Spleen (tissue), 11 donors: Measurements from ENCODE around the gene FKBP15. TPM values are rescaled to one million over a fixed set of nuclear protein-coding genes. Genes with fewer than 3 reads are reported as not detected.
A peak's percentile ranks its signal among the peaks of the same experiment; 100 is the strongest.

Source experiments
- DNase-seq: peaks from one replicate; pipeline ENCODE4 v3.0.0-alpha.2; 2020
- H3K27ac ChIP-seq, 8 donors: fragments of 200-600 bp; sonication (generic) in 7 of 8; 1 replicate in 4 of 8; 2 replicates in 4 of 8; pipeline versions ENCODE4 v1.5.0 to v1.8.0; 2016 to 2021; ENCODE audit warnings: inconsistent platforms in 4 of 8, mild to moderate bottlenecking in 4 of 8, moderate library complexity in 1 of 8
- H3K27me3 ChIP-seq, 7 donors: fragments of 200-600 bp; sonication (generic) in 6 of 7; replicated peaks in 1 of 7; 1 replicate in 4 of 7; 2 replicates in 3 of 7; pipeline versions ENCODE4 v1.5.0 to v1.8.0; 2016 to 2021; ENCODE audit warnings: inconsistent platforms in 3 of 7, mild to moderate bottlenecking in 1 of 7
- H3K36me3 ChIP-seq, 6 donors: fragments of 200-600 bp; sonication (generic) in 5 of 6; 1 replicate in 4 of 6; 2 replicates in 2 of 6; pipeline versions ENCODE4 v1.5.0 to v1.8.0; 2016 to 2021; ENCODE audit warnings: inconsistent platforms in 2 of 6
- H3K4me1 ChIP-seq, 6 donors: fragments of 200-600 bp; sonication (generic) in 5 of 6; 1 replicate in 3 of 6; 2 replicates in 3 of 6; pipeline versions ENCODE4 v1.5.0 to v1.8.0; 2016 to 2021; ENCODE audit warnings: inconsistent platforms in 3 of 6
- H3K4me3 ChIP-seq, 8 donors: fragments of 200-600 bp; sonication (generic) in 7 of 8; 1 replicate in 4 of 8; 2 replicates in 4 of 8; pipeline versions ENCODE4 v1.5.0 to v1.8.0; 2016 to 2021; ENCODE audit warnings: inconsistent platforms in 4 of 8, mild to moderate bottlenecking in 4 of 8, moderate library complexity in 2 of 8
- H3K9me3 ChIP-seq, 8 donors: fragments of 200-600 bp; sonication (generic) in 7 of 8; 1 replicate in 4 of 8; 2 replicates in 4 of 8; pipeline versions ENCODE4 v1.5.0 to v1.8.0; 2016 to 2021; ENCODE audit warnings: inconsistent platforms in 4 of 8
- POLR2A ChIP-seq, 3 donors: fragments of 450-650 bp; IDR thresholded peaks; one replicate each; pipeline ENCODE4 v1.5.1; 2017; ENCODE audit warnings: antibody characterized with exemption in 3 of 3, mild to moderate bottlenecking in 1 of 3
- POLR2AphosphoS5 ChIP-seq, 3 donors: sonication (generic); formaldehyde crosslinking; IDR thresholded peaks; one replicate each; pipeline ENCODE4 v1.5.1; 2017; ENCODE audit warnings: antibody characterized with exemption in 3 of 3
- WGBS, 5 donors: extraction: QIAGEN DNeasy Blood & Tissue Kit in 3 of 5; methylation state at CpG; one replicate each; pipeline versions ENCODE4 v1.1.5 to v1.1.7; 2013 to 2018; 5-methylcytosine and 5-hydroxymethylcytosine counted together
- intact Hi-C: fragments of 100-400 bp; cut with DNase I; formaldehyde crosslinking; loops from one replicate; pipeline ENCODE4 v1.15.0; 2023; ENCODE audit warnings: low total_unique reads
- polyA plus RNA-seq, 3 donors: library from polyadenylated mRNA; stranded (reverse); fragments of 200-250 nt; gene quantifications; one replicate each; pipeline ENCODE4 v1.2.1, GENCODE V29; 2013
- total RNA-seq, 7 donors: library from RNA; depleted of rRNA in 3 of 7; stranded (reverse); fragments of >200 nt in 3 of 7; fragmentation: NEBNext Ultra II Directional in 4 of 7; extraction: Animal tissue kit (Norgen Biotek cat#: 25700) in 4 of 7; gene quantifications; one replicate each; pipeline versions ENCODE4 v1.1.0 to v1.2.1, GENCODE V29; 2016 to 2021
- TF ChIP-seq, protein P1 (sequence below), 11 experiments: fragments of 200-600 bp in 7 of 11; fragments of 450-650 bp in 4 of 11; sonication (generic) in 4 of 11; IDR thresholded peaks in 8 of 11; conservative IDR thresholded peaks in 3 of 11; 1 replicate in 7 of 11; 2 replicates in 4 of 11; pipeline versions ENCODE4 v1.4.0 to v1.8.0; 2016 to 2021; ENCODE audit warnings: antibody characterized with exemption in 11 of 11, inconsistent platforms in 4 of 11, mild to moderate bottlenecking in 1 of 11
- donor health status: healthy with polysubstance abuse.
- donor health status: DM: no; HTN: no; CAD: no; lungs with moderate emphysema.
- donor health status: DM: no; HTN: no; CAD: no.
- donor health status: Bipolar disorder and iron deficiency.
- donor health status: healthy.
- donor health status: DM: no; HTN: no; CAD: no.
- donor health status: DM: yes; HTN: yes; CAD: no.

The FKBP15 gene
- total and polyA plus RNA-seq, 10 donors: 11.5 to 68.0 (median 57.3) TPM

DNA sequence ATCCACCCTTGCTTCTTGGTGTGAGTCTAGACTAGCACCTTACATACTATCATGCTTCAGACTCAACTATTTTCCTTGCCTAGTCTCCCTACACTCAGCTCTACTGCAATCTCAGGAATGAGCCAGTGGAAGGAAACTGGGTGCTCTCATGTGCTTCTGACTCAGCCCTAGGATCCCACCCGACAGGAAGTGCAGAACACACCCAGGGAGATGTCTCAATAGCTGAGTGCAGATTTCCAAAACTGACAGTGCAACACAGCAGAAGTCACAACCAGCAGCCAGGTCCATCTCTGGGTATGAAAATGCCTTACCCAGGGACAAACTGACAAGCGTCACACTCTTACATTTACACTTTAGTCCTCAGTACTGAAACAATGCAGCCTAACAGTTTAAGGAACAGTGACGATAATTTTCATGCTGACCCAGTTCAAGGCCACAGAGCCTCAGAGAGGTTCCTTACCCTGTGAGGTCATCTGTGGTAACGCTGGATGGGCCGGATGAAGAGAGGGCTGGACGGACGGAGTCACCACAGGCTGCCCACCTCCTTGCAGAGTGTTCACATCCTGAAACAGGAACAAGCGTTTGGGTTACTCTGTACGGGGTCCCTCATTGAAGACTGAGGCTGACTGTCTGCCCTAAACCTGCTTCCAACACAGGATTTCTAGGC is 33.0 kb downstream of the FKBP15 start:
- Histone ChIP-seq H3K4me1 (peaks cover 0 to 44% (median 9%) of the 10 kb centered on the region in 6 donors), H3K36me3 (peaks cover 6 to 99% (median 87%) of the 10 kb centered on the region in 6 donors), H3K27me3 (no peaks in the 10 kb centered on the region), H3K4me3 (peak overlapping the region in 3 of 8 donors; percentile 12 to 45 (median 20)), H3K9me3 (no peaks in the 10 kb centered on the region), H3K27ac (peak overlapping the region; percentile 22 to 86 (median 68))
- DNase-seq: peak; percentile 79
- WGBS, 5 donors: 33 to 77% (median 48%) methylated on average over 9 of the region's 9 CpGs
- TF ChIP-seq, protein P1, sequence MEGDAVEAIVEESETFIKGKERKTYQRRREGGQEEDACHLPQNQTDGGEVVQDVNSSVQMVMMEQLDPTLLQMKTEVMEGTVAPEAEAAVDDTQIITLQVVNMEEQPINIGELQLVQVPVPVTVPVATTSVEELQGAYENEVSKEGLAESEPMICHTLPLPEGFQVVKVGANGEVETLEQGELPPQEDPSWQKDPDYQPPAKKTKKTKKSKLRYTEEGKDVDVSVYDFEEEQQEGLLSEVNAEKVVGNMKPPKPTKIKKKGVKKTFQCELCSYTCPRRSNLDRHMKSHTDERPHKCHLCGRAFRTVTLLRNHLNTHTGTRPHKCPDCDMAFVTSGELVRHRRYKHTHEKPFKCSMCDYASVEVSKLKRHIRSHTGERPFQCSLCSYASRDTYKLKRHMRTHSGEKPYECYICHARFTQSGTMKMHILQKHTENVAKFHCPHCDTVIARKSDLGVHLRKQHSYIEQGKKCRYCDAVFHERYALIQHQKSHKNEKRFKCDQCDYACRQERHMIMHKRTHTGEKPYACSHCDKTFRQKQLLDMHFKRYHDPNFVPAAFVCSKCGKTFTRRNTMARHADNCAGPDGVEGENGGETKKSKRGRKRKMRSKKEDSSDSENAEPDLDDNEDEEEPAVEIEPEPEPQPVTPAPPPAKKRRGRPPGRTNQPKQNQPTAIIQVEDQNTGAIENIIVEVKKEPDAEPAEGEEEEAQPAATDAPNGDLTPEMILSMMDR (IDR thresholded peaks at IDR 0.05 in 8 of 11, conservative IDR thresholded peaks at IDR 0.05 in 3 of 11): no peak
- TF ChIP-seq POLR2A (IDR thresholded peaks at IDR 0.05) (no peak), POLR2AphosphoS5 (IDR thresholded peaks at IDR 0.05) (peak in 2 of 3 donors; percentile 42 to 77)
- intact Hi-C loops: no loop called here

DNA sequence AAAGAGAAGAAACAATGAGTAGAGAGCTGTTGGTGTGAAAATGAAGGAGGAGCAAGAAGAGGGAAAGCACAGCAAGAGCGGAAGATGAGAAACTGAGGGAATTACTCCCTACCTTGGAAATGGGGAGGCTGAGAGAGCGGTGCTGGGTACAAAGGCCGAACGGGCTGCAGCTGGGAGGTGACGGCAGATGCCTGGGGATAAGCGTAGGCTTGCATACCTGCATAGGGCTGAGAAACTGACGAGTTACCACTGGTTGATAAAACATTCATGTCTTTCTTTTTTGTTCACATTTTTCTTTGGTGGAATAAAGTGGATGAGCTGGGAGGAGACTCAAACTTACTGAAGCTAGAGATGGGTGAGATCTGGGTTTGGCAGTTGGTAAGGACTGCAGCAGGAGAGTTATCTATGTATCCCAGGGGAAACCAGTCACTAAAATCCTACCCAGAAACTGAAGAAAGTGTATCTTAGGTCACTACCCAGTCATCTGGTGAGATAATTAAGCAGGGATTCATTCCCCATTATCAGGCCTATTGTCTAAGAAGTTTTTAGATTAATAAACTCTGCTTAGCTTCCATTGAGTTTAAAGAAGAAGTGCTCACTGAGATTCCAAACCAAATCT is 34.8 kb downstream of the FKBP15 start:
- H3K9me3 ChIP-seq: no peaks in the 10 kb centered on the region
- intact Hi-C loops: no loop called here
- DNase-seq: no peak
- H3K4me3 ChIP-seq: no peak overlapping the region
- TF ChIP-seq POLR2AphosphoS5 (IDR thresholded peaks at IDR 0.05): peak in 1 of 3 donors; percentile 8
- TF ChIP-seq, protein P1 (IDR thresholded peaks at IDR 0.05 in 8 of 11, conservative IDR thresholded peaks at IDR 0.05 in 3 of 11): no peak
- H3K27me3 ChIP-seq: no peaks in the 10 kb centered on the region
- H3K36me3 ChIP-seq: peaks cover 10 to 99% (median 92%) of the 10 kb centered on the region in 6 donors
- WGBS, 5 donors: 94 to 100% (median 97%) methylated on average over 7 of the region's 7 CpGs
- H3K27ac ChIP-seq: peak overlapping the region in 1 of 8 donors; percentile 86
- peaks cover 0 to 44% (median 9%) of the 10 kb centered on the region in 6 donors for H3K4me1 ChIP-seq

DNA sequence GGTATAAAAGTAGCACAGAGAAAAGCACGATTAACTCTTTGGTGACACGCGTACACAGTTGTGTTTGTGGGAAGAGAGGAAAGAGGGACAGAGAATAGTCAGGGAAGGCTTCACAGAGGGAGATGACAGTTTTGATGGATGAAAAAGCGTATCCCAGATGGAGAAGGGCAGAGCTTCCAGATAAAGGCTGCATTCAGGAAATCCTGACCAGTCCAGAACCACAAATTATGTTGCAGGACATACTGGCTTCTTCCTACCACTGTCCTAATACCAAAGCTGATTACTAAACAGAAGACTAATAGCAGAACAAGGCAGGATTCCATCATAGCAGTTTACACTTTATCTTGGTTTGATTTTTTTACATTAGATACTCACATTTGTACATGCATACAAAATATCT is 35.8 kb downstream of the FKBP15 start:
- Histone ChIP-seq H3K27me3 (no peaks in the 10 kb centered on the region), H3K9me3 (no peaks in the 10 kb centered on the region), H3K27ac (peak overlapping the region in 1 of 8 donors; percentile 21), H3K36me3 (peaks cover 10 to 99% (median 90%) of the 10 kb centered on the region in 6 donors), H3K4me3 (no peak overlapping the region), H3K4me1 (peaks cover 0 to 44% (median 9%) of the 10 kb centered on the region in 6 donors)
- intact Hi-C loops: no loop called here
- TF ChIP-seq, protein P1 (IDR thresholded peaks at IDR 0.05 in 8 of 11, conservative IDR thresholded peaks at IDR 0.05 in 3 of 11): no peak
- TF ChIP-seq POLR2AphosphoS5 (IDR thresholded peaks at IDR 0.05) (no peak), POLR2A (IDR thresholded peaks at IDR 0.05) (no peak)
- WGBS, 5 donors: 76 to 93% (median 87%) methylated on average over 4 of the region's 4 CpGs
- no peak for DNase-seq

DNA sequence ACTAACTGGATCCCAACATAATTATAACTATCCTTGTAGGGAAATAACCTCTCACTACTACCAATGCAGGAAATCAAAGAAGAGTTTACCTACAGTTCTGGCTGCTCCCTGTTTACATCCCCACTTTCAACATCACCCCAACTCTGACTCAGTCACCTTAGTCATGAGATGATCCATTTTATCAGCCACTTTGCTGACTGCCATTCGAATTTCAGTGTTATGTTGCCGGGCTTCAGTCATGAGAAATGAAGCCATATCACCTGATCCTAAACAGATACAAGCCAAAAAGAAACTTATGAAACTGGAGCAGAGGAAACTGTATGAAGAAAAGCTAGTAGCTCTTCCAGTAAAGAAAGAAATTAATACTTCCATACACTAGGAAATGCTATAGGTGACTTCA is 36.5 kb downstream of the FKBP15 start:
- H3K36me3 ChIP-seq: peaks cover 10 to 99% (median 91%) of the 10 kb centered on the region in 6 donors
- intact Hi-C loops: no loop called here
- no peaks in the 10 kb centered on the region for H3K9me3 ChIP-seq
- 91 to 97% (median 93%) methylated on average over 2 of the region's 2 CpGs for WGBS, 5 donors
- no peaks in the 10 kb centered on the region for H3K27me3 ChIP-seq
- TF ChIP-seq, protein P1 (IDR thresholded peaks at IDR 0.05 in 8 of 11, conservative IDR thresholded peaks at IDR 0.05 in 3 of 11): no peak
- TF ChIP-seq POLR2AphosphoS5 (IDR thresholded peaks at IDR 0.05): no peak
- TF ChIP-seq POLR2A (IDR thresholded peaks at IDR 0.05): no peak
- H3K4me1 ChIP-seq: peaks cover 0 to 44% (median 9%) of the 10 kb centered on the region in 6 donors
- no peak overlapping the region for H3K4me3 ChIP-seq
- DNase-seq: no peak
- no peak overlapping the region for H3K27ac ChIP-seq
